A673 (cell line): ENCODE measurements around the gene TIMM29. TPM values are rescaled to one million over a fixed set of nuclear protein-coding genes. Genes with fewer than 3 reads are reported as not detected.

Source experiments
- BruUV-seq: library from RNA; stranded (reverse); fragments of 400-500 nt; replicated peaks from 2 replicates; lab custom pipeline; 2021; lab: Mats Ljungman, UMichigan
- CTCF ChIA-PET: fragments of 300-600 bp; sonication (Branson Sonifier 250); formaldehyde crosslinking; loops from one replicate; lab custom pipeline; 2022; ENCODE audit warnings: antibody characterized with exemption; lab: Charles Lee
- POLR2A ChIA-PET: fragments of 300-600 bp; sonication (Branson Sonifier 250); formaldehyde crosslinking; loops from one replicate; lab custom pipeline; 2022; ENCODE audit warnings: antibody characterized with exemption; ENCODE audit not compliant: low non-redundant PET; lab: Charles Lee
- DNase-seq: peaks from one replicate; pipeline ENCODE4 v3.0.0-alpha.2; 2015; ENCODE audit warnings: low spot score
- H3K27ac ChIP-seq: fragments of 200-600 bp; sonication (generic); 2 replicates; pipeline ENCODE4 v1.5.1; 2016; ENCODE audit warnings: mixed run types, low read depth, mild to moderate bottlenecking, mixed read lengths, antibody characterized with exemption, low read length; ENCODE audit not compliant: poor library complexity, severe bottlenecking
- H3K27me3 ChIP-seq: fragments of 200-600 bp; sonication (generic); replicated peaks from 2 replicates; pipeline ENCODE4 v1.6.1; 2017; ENCODE audit warnings: mixed run types, low read depth, mild to moderate bottlenecking, mixed read lengths, antibody characterized with exemption, low read length; ENCODE audit not compliant: insufficient read depth, poor library complexity
- H3K36me3 ChIP-seq: fragments of 200-600 bp; sonication (generic); 2 replicates; pipeline ENCODE4 v1.6.1; 2016; ENCODE audit warnings: mixed run types, mild to moderate bottlenecking, mixed read lengths, antibody characterized with exemption, low read length; ENCODE audit not compliant: insufficient read depth, poor library complexity, severe bottlenecking
- H3K4me1 ChIP-seq: fragments of 200-600 bp; sonication (generic); 2 replicates; pipeline ENCODE4 v1.6.1; 2017; ENCODE audit warnings: mixed run types, mild to moderate bottlenecking, mixed read lengths, antibody characterized with exemption, low read length; ENCODE audit not compliant: insufficient read depth, poor library complexity, severe bottlenecking
- H3K4me3 ChIP-seq: fragments of 200-600 bp; sonication (generic); 2 replicates; pipeline ENCODE4 v1.5.1; 2016; ENCODE audit warnings: low read depth, mixed run types, mild to moderate bottlenecking, mixed read lengths, low read length; ENCODE audit not compliant: poor library complexity, severe bottlenecking
- H3K9me3 ChIP-seq: fragments of 200-600 bp; sonication (generic); 2 replicates; pipeline ENCODE4 v1.6.1; 2016; ENCODE audit warnings: mixed run types, low read depth, mild to moderate bottlenecking, mixed read lengths, antibody characterized with exemption, low read length; ENCODE audit not compliant: poor library complexity, severe bottlenecking
- EZH2 ChIP-seq: fragments of 200-600 bp; sonication (generic); IDR thresholded peaks from 2 replicates; pipeline ENCODE4 v1.6.1; 2017; ENCODE audit warnings: borderline replicate concordance, low read depth, mild to moderate bottlenecking, mixed read lengths, antibody characterized with exemption, low read length; ENCODE audit not compliant: poor library complexity, severe bottlenecking
- intact Hi-C: fragments of 100-400 bp; cut with micrococcal nuclease; formaldehyde crosslinking; loops from one replicate; pipeline ENCODE4 v1.10.0; 2022; ENCODE audit not compliant: unreplicated experiment
- total RNA-seq: library from RNA; stranded (reverse); gene quantifications from 2 replicates; pipeline ENCODE4 v1.2.3, GENCODE V29; 2021
- TF ChIP-seq, protein P1 (sequence below): fragments of 300-800, 200-600 bp; sonication (generic); conservative IDR thresholded peaks from 2 replicates; pipeline ENCODE4 v1.5.1; 2017; ENCODE audit warnings: low read depth, mild to moderate bottlenecking, antibody characterized with exemption, low read length, moderate library complexity, mixed read lengths

Gene TIMM29
- total RNA-seq, 1 experiment from 2014 or later = 30.0 TPM

GRCh38 chr19:10966809-10967208, 38.2 kb downstream of the TIMM29 start:
- intact Hi-C loops = no loop called here
- Histone ChIP-seq H3K27ac (no peak overlapping the region), H3K4me1 (peaks cover 3% of the 10 kb centered on the region), H3K27me3 (no peaks in the 10 kb centered on the region), H3K36me3 (peaks cover 6% of the 10 kb centered on the region), H3K4me3 (no peak overlapping the region), H3K9me3 (no peaks in the 10 kb centered on the region)
- no peak for TF ChIP-seq EZH2
- TF ChIP-seq, protein P1, sequence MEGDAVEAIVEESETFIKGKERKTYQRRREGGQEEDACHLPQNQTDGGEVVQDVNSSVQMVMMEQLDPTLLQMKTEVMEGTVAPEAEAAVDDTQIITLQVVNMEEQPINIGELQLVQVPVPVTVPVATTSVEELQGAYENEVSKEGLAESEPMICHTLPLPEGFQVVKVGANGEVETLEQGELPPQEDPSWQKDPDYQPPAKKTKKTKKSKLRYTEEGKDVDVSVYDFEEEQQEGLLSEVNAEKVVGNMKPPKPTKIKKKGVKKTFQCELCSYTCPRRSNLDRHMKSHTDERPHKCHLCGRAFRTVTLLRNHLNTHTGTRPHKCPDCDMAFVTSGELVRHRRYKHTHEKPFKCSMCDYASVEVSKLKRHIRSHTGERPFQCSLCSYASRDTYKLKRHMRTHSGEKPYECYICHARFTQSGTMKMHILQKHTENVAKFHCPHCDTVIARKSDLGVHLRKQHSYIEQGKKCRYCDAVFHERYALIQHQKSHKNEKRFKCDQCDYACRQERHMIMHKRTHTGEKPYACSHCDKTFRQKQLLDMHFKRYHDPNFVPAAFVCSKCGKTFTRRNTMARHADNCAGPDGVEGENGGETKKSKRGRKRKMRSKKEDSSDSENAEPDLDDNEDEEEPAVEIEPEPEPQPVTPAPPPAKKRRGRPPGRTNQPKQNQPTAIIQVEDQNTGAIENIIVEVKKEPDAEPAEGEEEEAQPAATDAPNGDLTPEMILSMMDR = no peak
- POLR2A ChIA-PET = no interaction called here
- CTCF ChIA-PET = no interaction called here
- BruUV-seq = no TSS peak
- DNase-seq = no peak

DNA sequence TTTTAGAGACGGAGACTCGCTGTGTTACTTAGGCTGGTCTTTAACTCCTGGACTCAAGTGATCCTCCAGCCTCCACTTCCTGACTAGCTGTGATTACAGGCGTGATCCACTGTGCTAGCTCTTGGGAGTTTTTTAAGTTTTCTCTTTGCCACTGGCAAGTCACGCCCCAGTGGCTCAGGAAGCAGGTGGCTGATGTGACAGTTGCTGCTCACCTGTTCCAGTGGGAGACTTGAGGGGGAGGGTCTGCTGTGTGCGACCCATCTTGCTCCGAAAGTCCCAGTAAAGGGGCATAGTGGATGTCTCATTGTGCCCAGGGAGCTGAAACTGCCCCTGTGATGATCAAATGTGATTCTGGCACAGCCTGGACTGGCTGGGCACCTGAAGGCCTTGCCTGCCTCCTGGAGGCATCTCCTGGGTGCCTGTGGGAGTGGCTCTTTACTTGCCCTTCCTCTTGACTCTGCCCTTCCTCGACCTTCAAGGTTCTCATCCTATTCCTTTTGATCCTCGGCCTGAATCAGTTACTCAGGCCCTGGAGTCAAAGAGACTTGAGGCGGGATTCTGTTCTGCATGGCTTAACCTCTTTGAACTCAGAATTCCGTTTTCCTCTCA, 40.0 kb downstream of the TIMM29 start:
- no peak for TF ChIP-seq EZH2
- TF ChIP-seq, protein P1 = no peak
- ChIA-PET CTCF (no interaction called here), POLR2A (no interaction called here)
- Histone ChIP-seq H3K4me3 (no peak overlapping the region), H3K27ac (no peak overlapping the region), H3K9me3 (no peaks in the 10 kb centered on the region), H3K36me3 (peaks cover 6% of the 10 kb centered on the region), H3K27me3 (no peaks in the 10 kb centered on the region), H3K4me1 (peaks cover 3% of the 10 kb centered on the region)
- no TSS peak for BruUV-seq
- no peak for DNase-seq
- intact Hi-C loops = no loop called here

DNA sequence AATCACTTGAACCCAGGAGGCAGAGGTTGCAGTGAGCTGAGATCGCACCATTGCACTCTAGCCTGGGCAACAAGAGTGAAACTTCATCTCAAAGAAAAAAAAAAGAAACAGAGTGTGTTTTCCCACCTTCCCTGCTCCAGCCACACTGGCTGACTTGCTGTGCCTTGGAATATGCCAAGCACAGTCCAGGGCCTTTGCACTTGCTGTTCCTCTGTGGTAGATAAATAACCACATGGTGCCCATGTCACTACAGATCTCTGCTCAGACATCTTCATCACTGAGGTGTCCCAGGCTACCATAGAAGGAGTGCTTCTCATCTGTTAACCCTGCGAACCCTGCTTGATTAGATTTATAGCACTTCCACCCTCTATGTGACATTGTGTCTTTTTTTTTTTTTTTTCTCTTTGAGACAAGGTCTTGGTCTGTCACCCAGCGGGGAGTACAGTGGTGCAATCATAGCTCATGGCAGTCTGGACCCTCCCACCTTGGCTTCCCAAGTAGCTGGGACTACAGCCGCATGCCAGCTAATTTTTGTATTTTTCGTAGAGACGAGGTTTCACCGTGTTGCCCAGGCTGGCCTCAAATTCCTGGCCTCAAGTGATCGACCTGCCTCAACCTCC, 42.6 kb downstream of the TIMM29 start:
- BruUV-seq = no TSS peak
- H3K36me3 ChIP-seq = no peaks in the 10 kb centered on the region
- no peak overlapping the region for H3K27ac ChIP-seq
- no peaks in the 10 kb centered on the region for H3K27me3 ChIP-seq
- ChIA-PET POLR2A (no interaction called here), CTCF (interaction anchor here (0.6 kb wide), 1 partner anchor 30 kb away, joined by 3 read pairs; no protein-coding TSS in a partner anchor)
- DNase-seq = no peak
- TF ChIP-seq EZH2 = no peak
- TF ChIP-seq, protein P1 = no peak
- no peaks in the 10 kb centered on the region for H3K9me3 ChIP-seq
- no peaks in the 10 kb centered on the region for H3K4me1 ChIP-seq
- intact Hi-C loops = no loop called here
- H3K4me3 ChIP-seq = no peak overlapping the region
